ENCODE measurements around the gene CHID1.

CHID1 gene

GRCh38 chr11:910044-910588 is 494 bp downstream of the CHID1 start:
- no peak for DNase-seq (ENCODE audit: low spot score)

DNA sequence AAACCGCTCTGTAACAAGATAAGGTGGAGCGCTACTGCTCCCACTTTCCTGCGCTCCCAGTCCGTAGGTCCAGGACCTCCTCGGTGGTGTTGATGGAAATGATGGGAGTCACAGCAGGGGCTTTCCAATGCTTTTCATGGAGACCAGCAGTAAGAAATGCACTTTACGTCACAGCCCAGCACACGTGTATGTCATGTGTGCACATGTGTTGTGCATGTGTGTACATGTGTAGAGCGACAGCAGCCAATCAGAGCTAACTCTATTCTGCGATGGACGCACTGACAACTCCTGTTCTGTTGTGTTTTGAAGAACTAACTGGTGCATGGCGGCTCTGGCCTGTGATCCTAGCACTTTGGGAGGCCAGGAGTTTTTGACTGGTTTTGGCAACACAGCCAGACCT is 1.2 kb downstream of the CHID1 start:
- DNase-seq (ENCODE audit: low spot score), result no peak

- DNase-seq (ENCODE audit: low spot score), result no peak
Measured at GRCh38 chr11:908273-908672, 2.3 kb downstream of the CHID1 start.

DNA sequence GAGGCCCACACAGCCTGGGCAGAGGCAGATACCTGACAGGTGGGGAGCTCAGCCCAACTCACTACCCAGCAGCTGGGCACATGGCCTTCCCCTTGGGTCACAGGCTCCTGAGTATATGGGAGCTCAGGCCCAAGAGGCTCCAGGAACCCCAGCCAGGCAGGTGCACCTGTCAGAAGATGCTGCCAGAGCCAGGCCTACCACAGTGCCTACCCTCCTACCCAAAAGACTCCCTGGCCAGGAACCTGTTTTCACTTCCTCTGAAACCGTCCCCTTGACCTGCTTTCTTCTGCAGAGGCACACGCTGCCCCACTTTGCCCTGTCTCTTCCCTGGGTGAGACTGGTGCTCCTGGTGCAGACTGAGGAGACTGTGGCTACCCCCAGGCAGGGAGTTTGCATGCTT is 2.9 kb downstream of the CHID1 start:
- no peak for DNase-seq (ENCODE audit: low spot score)

DNA sequence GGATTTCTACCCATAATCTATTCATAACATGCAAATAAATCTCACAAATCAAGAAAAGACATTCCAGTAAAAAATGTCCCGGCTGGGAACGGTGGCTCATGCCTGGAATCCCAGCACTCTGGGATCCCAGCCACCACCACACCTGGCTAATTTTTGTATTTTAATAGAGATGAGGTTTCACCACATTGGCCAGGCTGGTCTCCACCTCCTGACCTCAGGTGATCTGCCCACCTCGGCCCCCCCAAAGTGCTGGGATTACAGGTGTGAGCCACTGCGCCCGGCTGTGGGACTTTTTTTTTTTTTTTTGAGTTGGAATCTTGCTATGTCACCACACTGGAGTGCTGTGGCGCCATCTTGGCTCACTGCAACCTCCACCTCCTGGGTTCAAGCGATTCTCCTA is 4.7 kb downstream of the CHID1 start:
- DNase-seq (ENCODE audit: low spot score), result no peak

GRCh38 chr11:904380-904779 is 6.2 kb downstream of the CHID1 start:
- DNase-seq (ENCODE audit: low spot score), result no peak

- DNase-seq (ENCODE audit: low spot score), result no peak
Measured at GRCh38 chr11:901452-902061, 9.1 kb downstream of the CHID1 start.

GRCh38 chr11:900545-900944 is 10.1 kb downstream of the CHID1 start:
- DNase-seq (ENCODE audit: low spot score), result no peak

DNA sequence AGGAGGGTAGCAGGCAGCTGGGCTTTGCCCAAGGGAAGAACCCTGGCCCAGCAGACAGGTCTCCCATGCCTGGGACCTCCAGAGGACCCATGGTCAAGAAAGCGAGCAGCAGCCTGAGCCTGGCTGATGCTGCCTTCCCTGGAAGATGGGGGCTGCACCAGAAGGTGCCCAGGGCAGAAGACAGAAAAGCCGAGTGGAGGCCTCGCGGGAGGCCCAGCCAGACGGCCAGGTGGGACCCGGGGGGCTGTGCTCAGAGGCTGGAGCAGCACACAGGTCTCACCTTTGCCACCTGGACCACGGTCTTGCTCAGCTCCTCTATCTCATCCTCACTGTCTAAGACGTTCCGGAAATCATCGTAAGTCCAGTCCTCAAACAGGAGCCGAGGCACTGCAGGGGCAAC is 10.9 kb downstream of the CHID1 start:
- DNase-seq (ENCODE audit: low spot score), result no peak

GRCh38 chr11:898540-899190 is 11.9 kb downstream of the CHID1 start:
- DNase-seq (ENCODE audit: low spot score), result no peak

DNA sequence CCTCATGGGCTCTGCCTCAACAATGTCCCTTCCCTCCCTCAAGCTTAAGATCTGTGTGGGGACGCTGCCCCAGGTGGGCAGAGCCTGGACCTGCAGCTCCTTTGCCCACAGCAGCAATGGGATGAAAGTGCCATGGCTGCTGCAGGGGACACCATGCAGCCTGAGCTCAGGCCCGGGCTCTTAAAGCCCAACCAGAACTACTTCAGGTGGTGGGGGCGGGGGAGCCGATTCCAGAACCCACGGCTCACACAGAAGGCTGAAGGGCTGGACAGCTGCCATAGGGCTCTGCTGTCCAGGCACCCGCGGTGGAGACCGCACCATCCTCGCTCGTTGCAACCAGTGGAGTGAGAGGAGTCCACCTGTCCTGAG is 12.5 kb downstream of the CHID1 start:
- DNase-seq (ENCODE audit: low spot score), result no peak

GRCh38 chr11:897253-898142 is 13.1 kb downstream of the CHID1 start:
- no peak for DNase-seq (ENCODE audit: low spot score)

GRCh38 chr11:895331-896110 is 15.1 kb downstream of the CHID1 start:
- DNase-seq (ENCODE audit: low spot score), result no peak

DNA sequence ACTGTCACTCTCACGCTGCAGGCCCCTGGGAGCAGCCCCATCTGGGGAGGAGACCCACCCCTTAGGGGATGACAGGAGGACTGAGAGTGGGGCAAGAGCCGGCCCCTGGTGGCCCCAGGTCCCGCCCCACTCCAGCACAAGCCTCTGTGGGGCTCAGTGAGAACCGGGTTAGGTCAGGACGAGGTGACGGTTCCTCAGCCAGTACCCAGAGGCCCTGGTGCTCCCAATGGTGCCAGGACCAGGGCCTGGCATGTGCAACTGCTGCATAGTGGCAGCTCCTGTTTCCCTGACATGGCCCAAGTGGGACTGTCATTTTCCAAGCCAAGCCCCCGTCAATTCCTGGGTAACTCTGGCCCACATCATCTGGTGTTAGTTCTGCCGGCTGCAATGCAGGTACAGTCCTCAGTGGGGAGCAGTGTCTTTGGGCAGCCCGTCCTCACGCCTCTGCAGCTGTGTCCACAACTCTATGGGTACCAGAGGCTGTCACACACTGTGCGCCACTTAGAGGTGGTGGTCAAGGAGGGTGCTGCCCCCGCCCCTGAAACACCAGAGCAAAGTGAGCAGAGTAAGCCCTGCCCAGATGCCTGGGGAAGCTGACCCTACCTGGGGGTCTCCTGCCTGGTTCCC is 15.9 kb downstream of the CHID1 start:
- DNase-seq (ENCODE audit: low spot score), result no peak

DNA sequence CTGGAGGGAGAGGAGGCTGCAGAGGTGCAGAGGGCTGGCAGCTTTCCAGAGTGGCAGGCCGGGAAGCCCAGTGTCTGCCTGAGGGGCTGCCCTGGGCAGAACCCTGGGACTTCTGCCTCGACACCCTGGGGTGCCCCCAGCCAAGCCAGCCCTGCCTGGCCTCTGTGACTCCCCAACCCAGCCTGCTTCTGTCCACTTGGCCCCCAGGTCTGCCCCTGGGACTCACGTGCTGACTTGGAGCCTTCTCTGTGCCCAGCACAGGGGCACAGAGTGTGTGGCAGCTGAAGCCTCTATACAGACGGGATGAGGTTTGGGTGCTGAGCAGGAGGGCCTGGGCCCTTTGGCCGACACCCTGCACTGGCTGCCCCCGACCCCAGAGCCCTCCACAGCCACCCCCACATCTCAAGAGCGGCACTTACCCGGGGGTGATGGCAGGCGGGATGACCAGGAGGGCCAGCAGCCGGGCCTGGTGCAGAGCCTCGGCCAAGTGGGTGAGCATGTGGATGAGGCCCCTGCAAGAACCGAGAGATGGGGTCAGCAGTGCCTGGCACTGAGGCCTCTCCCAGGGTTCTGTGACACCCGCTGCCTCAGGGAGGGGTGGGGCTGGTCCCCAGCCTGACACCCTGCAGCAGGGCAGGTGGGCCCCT is 17.5 kb downstream of the CHID1 start:
- DNase-seq (ENCODE audit: low spot score), result no peak

GRCh38 chr11:890794-891540 is 19.6 kb downstream of the CHID1 start:
- no peak for DNase-seq (ENCODE audit: low spot score)

DNA sequence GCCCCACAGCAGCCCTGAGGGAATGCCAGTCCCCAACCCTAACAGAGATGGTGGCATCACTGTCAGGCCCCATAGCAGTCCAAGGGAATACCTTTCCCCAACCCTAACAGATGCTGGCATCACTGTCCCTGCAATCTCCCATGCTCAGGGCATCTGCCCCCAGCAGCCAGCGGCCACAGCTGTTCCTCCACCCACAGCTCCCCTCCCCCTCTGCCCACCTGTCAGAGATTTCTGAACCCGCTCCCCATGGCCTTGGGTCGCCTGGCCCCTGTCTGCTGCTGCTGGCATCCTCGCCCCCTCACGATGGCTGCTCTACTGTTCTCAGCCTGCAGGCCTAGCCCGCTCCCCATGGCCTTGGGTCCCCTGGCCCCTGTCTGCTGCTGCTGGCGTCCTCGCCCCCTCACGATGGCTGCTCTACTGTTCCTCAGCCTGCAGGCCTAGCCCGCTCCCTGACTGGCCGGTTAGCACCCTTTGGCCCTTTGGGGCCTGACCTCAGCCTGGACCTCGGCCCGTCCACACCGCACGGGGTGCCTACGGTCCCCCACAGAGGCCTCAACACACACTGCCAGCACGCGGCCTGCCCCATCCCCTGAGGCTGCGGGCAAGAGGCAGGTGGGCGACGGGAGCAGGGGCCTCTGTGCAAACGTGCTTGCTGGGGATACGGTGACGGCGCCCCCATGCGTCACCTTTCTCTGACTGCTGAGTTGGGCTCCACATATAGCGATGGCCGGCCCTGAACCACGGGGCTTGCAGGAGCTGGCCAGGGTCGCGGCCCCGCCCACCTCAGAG is 20.7 kb downstream of the CHID1 start:
- DNase-seq (ENCODE audit: low spot score), result no peak

DNA sequence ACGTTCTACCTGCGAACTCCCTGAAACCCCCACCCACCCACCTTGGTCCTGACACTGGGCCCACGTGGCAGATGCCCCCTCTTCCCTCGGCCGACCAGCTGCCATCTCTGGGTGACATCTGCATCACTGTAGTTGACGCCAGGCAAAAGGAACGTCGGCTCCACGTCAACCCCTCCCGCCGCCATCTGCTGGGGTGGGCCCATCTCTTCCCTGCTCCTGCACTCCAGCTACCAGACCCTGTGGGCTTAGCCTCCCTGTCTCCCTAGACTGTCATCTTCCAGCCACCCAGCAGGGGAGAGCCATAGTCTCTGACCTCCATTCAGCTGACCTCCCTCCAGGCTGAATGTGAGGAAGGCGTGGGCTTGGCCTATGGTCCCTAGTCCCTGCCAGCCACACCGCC is 21.4 kb downstream of the CHID1 start:
- DNase-seq (ENCODE audit: low spot score), result no peak

DNA sequence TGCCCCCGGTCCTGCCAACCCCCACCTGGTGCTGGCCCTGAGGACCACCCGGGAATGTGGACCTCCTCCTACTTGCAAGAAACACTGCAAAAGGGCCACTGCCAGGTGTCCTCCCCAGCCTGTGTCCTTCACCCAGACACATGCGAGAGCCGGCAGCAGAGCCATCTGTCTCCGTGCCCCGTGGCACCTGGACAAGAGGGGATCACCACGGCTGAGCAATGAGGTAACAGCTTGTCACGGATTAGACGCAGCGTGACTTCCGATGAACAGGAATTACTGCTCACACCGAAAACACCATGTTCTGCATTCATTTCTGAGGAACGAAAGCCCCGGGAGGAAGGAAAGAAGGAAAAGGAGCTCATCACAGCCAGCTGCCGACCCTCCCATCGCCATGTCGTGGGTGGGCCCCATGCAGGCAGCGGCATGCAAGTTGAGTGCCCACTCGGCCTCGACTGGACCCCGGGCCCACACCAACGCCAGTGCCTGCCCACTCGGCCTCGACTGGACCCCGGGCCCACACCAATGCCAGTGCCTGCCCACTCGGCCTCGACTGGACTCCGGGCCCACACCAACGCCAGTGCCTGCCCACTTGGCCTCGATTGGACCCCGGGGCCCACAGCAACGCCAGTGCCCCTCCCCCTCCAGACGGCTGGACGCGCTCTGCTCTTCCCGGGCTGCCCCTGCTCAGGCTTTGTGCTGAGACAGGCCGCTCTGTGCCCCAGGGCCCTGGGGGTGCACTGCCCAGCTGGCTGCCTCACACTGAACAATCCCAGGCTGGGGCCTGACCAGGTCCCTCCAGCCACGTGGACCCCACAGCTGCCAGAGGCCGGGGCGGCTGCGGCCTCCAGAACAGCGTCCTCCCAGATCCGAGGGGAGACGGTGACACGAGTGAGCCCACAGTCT is 22.0 kb downstream of the CHID1 start:
- DNase-seq (ENCODE audit: low spot score), result no peak

Data from GM03348 (cell line).